CD4-positive, alpha-beta T cell treated with Interleukin-21 for 1 hour (primary cell): ENCODE data around the gene PRELID1.

ENCODE experiments used
- DNase-seq: peaks from one replicate; pipeline ENCODE4 v3.0.0-alpha.2; 2020

The PRELID1 gene

DNA sequence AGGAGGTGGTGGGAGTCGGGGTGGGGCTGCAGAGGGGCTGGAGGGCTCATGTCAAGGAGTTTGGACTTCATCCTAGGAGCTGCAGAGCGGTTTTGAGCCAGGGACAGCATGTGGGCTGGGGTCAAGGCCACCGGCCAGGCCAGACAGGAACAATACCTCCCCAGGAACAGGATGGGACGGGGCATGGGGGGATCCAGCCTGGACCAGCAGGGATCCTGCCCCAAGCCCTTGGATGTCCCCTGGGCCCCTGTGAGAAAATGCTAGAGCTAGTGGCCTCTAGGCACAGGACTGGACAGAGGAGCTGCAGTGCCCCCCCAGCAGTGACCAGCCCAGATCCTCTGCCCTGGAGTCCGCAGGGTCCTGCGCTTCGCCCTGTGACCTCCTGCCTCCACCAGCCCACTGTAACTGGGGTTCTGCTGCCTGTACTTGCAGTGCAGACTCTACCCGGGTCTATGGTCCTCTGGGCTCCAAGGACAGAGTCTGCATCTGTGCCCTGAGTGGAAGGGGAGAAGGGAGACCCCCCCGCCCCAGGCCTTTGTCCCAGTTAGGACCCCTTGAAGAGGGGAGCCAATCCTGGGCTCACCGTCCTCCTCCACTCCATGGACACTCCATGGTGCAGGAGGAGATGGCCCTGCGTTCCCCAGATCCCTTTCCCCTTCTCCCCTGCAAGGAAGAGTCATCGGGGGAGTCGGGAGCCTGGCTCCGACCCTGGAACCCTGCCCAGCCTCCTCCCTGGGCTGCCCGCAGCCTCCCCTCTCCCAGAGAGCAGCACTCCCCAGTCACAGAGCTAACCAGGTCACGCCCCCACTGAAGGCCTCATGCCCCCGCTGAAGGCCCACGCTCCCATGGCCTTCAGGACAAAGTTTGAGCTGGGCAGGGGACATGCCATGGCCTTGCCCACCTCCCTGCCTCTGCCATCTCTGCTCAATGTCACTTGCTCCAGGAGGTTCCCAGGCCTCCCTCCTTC, 11.1 kb downstream of the PRELID1 start:
- DNase-seq = no peak

GRCh38 chr5:177315411-177315810, 11.8 kb downstream of the PRELID1 start:
- DNase-seq = no peak

- DNase-seq = no peak
Observed at GRCh38 chr5:177316005-177316404, 12.4 kb downstream of the PRELID1 start.

DNA sequence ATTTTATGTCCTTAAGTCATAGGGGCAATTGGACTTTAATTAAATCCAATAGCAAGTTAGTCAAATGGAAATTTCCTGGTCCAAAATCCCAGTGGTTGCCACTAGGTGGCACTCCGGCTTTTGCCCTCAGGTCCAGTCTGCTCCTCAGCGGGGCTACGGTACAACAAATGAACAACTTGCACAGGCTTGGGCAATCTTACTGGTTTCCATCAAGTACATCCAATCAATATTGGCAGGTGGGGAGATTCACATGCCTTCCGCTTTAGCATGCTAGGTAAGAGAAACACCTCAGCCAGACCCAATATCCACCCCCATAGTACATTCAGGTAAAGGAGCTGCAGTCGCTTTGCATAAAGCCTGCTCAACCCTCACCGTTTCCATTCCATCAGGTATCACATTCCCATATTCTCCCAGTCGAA, 14.4 kb downstream of the PRELID1 start:
- DNase-seq = peak; percentile 80

GRCh38 chr5:177319913-177320588, 16.5 kb downstream of the PRELID1 start:
- no peak for DNase-seq

- no peak for DNase-seq
Observed at GRCh38 chr5:177320879-177321278, 17.3 kb downstream of the PRELID1 start.

DNA sequence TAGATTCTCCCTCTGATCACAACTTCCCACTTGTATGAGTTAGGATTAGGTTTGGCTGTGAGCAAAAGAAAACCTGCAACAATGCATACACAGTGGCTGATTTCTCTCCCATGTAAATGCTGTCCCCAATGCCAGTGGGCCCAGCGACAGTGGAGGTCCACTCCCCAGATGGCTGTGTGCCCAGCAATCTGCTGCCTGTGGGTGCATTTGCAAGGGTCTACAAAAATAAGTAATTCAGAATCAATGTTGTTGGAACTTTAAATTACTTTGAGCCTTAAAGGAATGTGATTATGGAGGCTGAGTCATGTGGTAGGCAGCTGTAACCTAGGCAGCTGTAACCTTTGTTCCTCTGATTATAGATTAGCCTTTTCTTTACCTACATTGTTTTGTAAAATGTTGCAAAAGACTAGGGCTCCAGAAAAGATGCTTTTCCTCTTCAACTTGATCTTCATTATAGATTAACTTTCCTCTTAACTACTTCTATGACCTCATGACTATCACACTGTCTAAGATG, 22.3 kb downstream of the PRELID1 start:
- no peak for DNase-seq

- no peak for DNase-seq
Observed at GRCh38 chr5:177327539-177328522, 24.2 kb downstream of the PRELID1 start.

- DNase-seq = no peak
Observed at GRCh38 chr5:177328545-177329231, 25.1 kb downstream of the PRELID1 start.

- DNase-seq = no peak
Observed at GRCh38 chr5:177329883-177330282, 26.3 kb downstream of the PRELID1 start.

DNA sequence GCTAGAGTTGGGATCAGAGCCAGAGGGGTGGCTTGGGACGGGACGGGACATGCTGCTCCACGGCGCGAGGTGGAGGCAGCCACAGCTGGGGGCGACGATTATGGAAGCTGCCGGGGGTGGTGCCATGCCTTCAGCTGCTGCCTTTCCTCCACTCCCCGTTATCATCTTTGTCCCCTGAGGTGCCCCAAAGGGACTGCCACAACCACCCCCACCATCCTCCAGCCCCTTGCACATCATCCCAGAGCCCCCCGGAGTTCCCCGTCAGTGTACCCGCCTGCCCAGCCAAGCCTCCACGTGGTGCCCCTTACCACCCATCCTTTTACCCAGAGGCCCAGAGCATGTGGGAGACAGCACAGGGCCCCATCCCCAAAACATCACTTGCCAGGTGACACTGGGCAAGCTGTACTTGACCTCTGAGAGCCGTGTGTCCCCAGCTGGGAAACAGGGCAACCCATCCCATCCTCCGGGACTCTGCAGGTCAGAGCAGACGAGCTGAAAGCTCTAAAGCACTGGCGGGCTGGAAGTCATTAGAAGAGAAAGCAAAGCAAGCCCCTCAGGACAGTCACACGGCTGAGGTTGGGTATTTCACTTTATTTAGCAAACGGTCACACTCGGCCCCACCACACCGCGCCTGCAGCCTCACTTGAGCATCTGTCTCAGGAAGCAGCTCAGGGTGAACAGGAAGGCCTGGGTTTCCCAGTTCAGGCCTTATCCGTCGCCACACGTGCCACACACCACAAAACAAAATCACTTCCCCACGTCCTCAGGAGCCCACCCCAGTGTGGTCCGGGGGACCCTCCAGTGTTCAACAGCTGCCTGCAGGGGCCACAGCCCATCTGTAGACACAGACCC, 27.6 kb downstream of the PRELID1 start:
- DNase-seq = no peak

GRCh38 chr5:177332031-177332895, 28.7 kb downstream of the PRELID1 start:
- DNase-seq = no peak

DNA sequence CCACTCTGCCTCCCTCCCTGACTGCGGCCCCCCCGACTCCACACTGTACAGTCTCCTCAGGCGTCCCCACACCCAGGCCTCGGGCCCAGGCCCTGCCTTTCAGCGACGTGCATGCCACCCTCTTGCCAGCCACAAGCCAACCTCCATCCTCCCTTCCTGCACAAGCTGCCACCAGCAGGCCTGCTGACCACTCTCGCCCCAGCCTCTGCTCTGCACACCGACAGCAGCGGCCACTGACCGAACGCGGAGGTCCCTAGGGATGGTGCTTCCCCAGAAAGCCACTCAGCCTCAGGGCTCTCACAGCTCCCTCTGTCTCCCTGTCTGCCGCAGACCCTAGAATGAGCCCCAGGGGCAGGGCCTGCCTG, 29.3 kb downstream of the PRELID1 start:
- DNase-seq = no peak

GRCh38 chr5:177333420-177334154, 30.0 kb downstream of the PRELID1 start:
- DNase-seq = no peak

- no peak for DNase-seq
Observed at GRCh38 chr5:177334155-177334551, 30.6 kb downstream of the PRELID1 start.

DNA sequence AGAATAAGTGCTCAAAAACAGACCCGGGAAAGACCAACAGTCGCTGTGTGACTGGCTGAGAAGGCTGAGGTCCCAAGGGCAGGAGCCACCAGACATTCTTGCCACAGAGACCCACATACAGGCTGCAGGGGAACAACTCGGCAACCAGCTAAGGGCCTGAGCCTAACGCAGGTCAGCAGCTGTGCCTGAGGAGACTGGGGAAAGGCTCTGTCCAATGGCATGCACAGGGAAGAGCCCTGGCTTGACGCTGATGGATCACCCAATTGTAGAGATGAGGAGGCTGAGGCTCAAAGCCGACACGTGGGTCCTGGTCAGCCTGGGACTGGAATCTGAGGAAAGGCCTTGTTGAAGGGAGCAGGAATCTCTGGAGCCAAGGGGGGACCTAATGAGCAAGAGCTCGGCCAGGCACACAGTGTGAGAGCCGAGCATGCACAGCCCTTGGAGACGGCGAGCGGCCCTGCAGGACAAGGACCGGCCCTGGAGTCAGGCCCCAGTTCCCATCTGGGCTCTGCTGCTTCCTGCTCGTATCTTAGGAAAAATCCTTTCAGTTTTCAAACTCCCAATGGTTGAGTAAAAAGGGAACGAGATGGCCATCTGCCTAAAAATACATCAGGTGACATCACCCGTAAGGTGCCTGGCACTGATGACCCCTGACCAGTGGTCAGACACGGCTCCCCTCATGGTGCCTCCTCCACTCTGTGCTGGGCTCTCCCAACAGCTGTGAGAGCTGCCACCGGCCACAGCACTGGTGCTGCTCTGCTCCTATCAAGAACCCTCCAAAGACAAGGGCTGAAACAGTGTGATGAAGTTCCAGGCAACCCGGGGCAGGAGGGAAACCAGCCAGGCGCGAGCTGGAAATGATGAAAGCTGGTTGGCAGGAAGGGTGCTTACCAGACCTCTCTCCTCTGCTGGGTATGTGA, 31.4 kb downstream of the PRELID1 start:
- no peak for DNase-seq

DNA sequence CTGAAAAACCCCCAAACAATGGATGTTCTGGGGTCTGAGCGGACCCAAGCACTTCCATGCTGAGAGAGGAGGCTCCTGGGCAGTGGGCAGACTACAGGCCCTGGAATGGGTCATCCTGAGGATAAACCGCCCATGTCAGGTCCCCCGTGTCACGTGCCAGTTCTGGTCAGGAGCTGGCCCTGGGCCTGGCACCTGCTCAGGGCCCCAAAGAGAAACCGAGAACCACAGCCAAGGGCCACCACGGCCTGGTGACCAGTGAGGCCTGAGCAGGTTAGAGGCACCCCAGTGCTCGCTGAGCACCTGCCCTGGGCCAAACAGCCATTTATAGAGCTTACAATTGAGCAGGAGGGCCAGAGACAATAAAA, 32.1 kb downstream of the PRELID1 start:
- no peak for DNase-seq

GRCh38 chr5:177336112-177336511, 32.5 kb downstream of the PRELID1 start:
- peak; percentile 18 for DNase-seq
